ENCODE results near the gene KCNJ1. TPM values are rescaled to one million over a fixed set of nuclear protein-coding genes. Genes with fewer than 3 reads are reported as not detected.

KCNJ1 gene
- total and polyA plus RNA-seq, 10 of the 15 experiments (the other 5 are each of a cell fraction or from before 2014, with no cell fraction given): not detected

- TF ChIP-seq, protein P1, sequence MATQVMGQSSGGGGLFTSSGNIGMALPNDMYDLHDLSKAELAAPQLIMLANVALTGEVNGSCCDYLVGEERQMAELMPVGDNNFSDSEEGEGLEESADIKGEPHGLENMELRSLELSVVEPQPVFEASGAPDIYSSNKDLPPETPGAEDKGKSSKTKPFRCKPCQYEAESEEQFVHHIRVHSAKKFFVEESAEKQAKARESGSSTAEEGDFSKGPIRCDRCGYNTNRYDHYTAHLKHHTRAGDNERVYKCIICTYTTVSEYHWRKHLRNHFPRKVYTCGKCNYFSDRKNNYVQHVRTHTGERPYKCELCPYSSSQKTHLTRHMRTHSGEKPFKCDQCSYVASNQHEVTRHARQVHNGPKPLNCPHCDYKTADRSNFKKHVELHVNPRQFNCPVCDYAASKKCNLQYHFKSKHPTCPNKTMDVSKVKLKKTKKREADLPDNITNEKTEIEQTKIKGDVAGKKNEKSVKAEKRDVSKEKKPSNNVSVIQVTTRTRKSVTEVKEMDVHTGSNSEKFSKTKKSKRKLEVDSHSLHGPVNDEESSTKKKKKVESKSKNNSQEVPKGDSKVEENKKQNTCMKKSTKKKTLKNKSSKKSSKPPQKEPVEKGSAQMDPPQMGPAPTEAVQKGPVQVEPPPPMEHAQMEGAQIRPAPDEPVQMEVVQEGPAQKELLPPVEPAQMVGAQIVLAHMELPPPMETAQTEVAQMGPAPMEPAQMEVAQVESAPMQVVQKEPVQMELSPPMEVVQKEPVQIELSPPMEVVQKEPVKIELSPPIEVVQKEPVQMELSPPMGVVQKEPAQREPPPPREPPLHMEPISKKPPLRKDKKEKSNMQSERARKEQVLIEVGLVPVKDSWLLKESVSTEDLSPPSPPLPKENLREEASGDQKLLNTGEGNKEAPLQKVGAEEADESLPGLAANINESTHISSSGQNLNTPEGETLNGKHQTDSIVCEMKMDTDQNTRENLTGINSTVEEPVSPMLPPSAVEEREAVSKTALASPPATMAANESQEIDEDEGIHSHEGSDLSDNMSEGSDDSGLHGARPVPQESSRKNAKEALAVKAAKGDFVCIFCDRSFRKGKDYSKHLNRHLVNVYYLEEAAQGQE (IDR thresholded peaks at IDR 0.05; ENCODE audit: low read depth, low read length): no peak
- no peak for TF ChIP-seq CBFB (IDR thresholded peaks at IDR 0.05; ENCODE audit: low read depth)
- TF ChIP-seq SUPT20H (IDR thresholded peaks at IDR 0.05; ENCODE audit: borderline replicate concordance, control insufficient read depth, low read depth, low read length): no peak
These were observed 58.0 kb downstream of the KCNJ1 start (continued) for GRCh38 chr11:128809128-128809527.

GRCh38 chr11:128807909-128808308 is 59.2 kb downstream of the KCNJ1 start:
- Histone ChIP-seq H4K20me1 (ENCODE audit: control insufficient read depth, insufficient read depth) (no peaks in the 10 kb centered on the region), H3K27me3 (replicated peaks in 1 of 2; ENCODE audit: control insufficient read depth in 2 of 2, insufficient read depth in 2 of 2, low read length in 1 of 2) (no peaks in the 10 kb centered on the region), H3K79me2 (ENCODE audit: control insufficient read depth, insufficient read depth, low read length) (no peaks in the 10 kb centered on the region), H3K4me1 (ENCODE audit: control insufficient read depth, insufficient read depth, low read length) (no peaks in the 10 kb centered on the region), H3K27ac (ENCODE audit: control insufficient read depth, insufficient read depth) (no peak overlapping the region), H3K9me3 (replicated peaks; ENCODE audit: control insufficient read depth, insufficient read depth, low read length) (no peaks in the 10 kb centered on the region), H3K4me2 (ENCODE audit: control insufficient read depth, insufficient read depth) (no peak overlapping the region), H3K36me3 (ENCODE audit: control insufficient read depth in 2 of 2, insufficient read depth in 2 of 2, low read length in 1 of 2) (peaks cover 13 to 47% of the 10 kb centered on the region in 2 experiments), H3K9ac (ENCODE audit: control insufficient read depth, insufficient read depth, low read length) (no peak overlapping the region), H2AFZ (ENCODE audit: control insufficient read depth, low read depth, low read length) (no peak overlapping the region), H3K4me3 (no peak overlapping the region)
- BruUV-seq (replicated peaks): no TSS peak
- POLR2A ChIA-PET: interaction anchor here (1.0 kb wide), 1 partner anchor 18 kb away, joined by 3 read pairs; no protein-coding TSS in a partner anchor
- DNase-seq (ENCODE audit: low read depth, low spot score) (no peak), ATAC-seq (no peak), FAIRE-seq (no peak)
- RAD21 ChIA-PET (ENCODE audit: unreplicated experiment): interaction anchor here (0.8 kb wide), 1 partner anchor 254 kb away, joined by 3 read pairs; no protein-coding TSS in a partner anchor
- SMC1A ChIA-PET (ENCODE audit: uncharacterized antibody, unreplicated experiment): interaction anchor here (0.6 to 1.0 kb wide), 2 partner anchors 11 to 556 kb away, joined by 3 read pairs; no protein-coding TSS in a partner anchor
- in situ Hi-C loops (cut with MboI) (no loop called here), intact Hi-C loops (cut with micrococcal nuclease; ENCODE audit: unreplicated experiment) (no loop called here)
- CTCF ChIA-PET: interaction anchor here (1.3 kb wide), 1 partner anchor 23 kb away, joined by 4 read pairs; no protein-coding TSS in a partner anchor
- no peak for TF ChIP-seq TCF7 (IDR thresholded peaks at IDR 0.05; ENCODE audit: borderline replicate concordance)
- no peak for TF ChIP-seq USF2 (IDR thresholded peaks at IDR 0.05; ENCODE audit: borderline replicate concordance, low read depth, low read length)
- no peak for TF ChIP-seq CBFB (IDR thresholded peaks at IDR 0.05; ENCODE audit: low read depth)
- TF ChIP-seq ELK1 (IDR thresholded peaks at IDR 0.05; ENCODE audit: low read depth, low read length): no peak
- no peak for TF ChIP-seq MEF2A (IDR thresholded peaks at IDR 0.05; ENCODE audit: insufficient read depth, low read depth, low read length)
- TF ChIP-seq, protein P2, sequence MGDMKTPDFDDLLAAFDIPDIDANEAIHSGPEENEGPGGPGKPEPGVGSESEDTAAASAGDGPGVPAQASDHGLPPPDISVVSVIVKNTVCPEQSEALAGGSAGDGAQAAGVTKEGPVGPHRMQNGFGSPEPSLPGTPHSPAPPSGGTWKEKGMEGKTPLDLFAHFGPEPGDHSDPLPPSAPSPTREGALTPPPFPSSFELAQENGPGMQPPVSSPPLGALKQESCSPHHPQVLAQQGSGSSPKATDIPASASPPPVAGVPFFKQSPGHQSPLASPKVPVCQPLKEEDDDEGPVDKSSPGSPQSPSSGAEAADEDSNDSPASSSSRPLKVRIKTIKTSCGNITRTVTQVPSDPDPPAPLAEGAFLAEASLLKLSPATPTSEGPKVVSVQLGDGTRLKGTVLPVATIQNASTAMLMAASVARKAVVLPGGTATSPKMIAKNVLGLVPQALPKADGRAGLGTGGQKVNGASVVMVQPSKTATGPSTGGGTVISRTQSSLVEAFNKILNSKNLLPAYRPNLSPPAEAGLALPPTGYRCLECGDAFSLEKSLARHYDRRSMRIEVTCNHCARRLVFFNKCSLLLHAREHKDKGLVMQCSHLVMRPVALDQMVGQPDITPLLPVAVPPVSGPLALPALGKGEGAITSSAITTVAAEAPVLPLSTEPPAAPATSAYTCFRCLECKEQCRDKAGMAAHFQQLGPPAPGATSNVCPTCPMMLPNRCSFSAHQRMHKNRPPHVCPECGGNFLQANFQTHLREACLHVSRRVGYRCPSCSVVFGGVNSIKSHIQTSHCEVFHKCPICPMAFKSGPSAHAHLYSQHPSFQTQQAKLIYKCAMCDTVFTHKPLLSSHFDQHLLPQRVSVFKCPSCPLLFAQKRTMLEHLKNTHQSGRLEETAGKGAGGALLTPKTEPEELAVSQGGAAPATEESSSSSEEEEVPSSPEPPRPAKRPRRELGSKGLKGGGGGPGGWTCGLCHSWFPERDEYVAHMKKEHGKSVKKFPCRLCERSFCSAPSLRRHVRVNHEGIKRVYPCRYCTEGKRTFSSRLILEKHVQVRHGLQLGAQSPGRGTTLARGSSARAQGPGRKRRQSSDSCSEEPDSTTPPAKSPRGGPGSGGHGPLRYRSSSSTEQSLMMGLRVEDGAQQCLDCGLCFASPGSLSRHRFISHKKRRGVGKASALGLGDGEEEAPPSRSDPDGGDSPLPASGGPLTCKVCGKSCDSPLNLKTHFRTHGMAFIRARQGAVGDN (IDR thresholded peaks at IDR 0.05): no peak

All from GM12878 (cell line).